ENCODE measurements around the gene WLS.
"Not testable (repeated sequence)": the region's sequence is repeated elsewhere in the genome, so short reads cannot be mapped to it uniquely, and the experiment has no call there.

The WLS gene

GRCh38 chr1:68232289-68233148, at the start of gene WLS:
WLS (minus strand) TSS chr1:68232523; CDS start chr1:68232299, 224 bp downstream.
- ATAC-seq (no peak), DNase-seq (peak; percentile 6)

- DNase-seq (no peak), ATAC-seq (no peak)
Measured at GRCh38 chr1:68280286-68280685, 48.0 kb upstream of the WLS start.

- no peak for DNase-seq
- ATAC-seq, result no peak
Measured at GRCh38 chr1:68279846-68280245, 47.5 kb upstream of the WLS start.

GRCh38 chr1:68278221-68278620, 45.9 kb upstream of the WLS start:
- ATAC-seq, result no peak
- no peak for DNase-seq

GRCh38 chr1:68276448-68276847, 44.1 kb upstream of the WLS start:
- ATAC-seq, result no peak
- no peak for DNase-seq

GRCh38 chr1:68273530-68273929, 41.2 kb upstream of the WLS start:
- DNase-seq (no peak), ATAC-seq (no peak)

GRCh38 chr1:68271596-68271995, 39.3 kb upstream of the WLS start:
- ATAC-seq, result no peak
- DNase-seq, result no peak

GRCh38 chr1:68270951-68271350, 38.6 kb upstream of the WLS start:
- no peak for ATAC-seq
- DNase-seq, result no peak

- ATAC-seq (no peak), DNase-seq (no peak)
Measured at GRCh38 chr1:68269637-68270430, 37.5 kb upstream of the WLS start.

GRCh38 chr1:68268896-68269483, 36.7 kb upstream of the WLS start:
- DNase-seq (no peak), ATAC-seq (no peak)

- not testable (repeated sequence) for ATAC-seq, DNase-seq
Measured at GRCh38 chr1:68256824-68257223, 24.5 kb upstream of the WLS start.

- ATAC-seq, result no peak
- DNase-seq, result no peak
Measured at GRCh38 chr1:68255301-68255700, 23.0 kb upstream of the WLS start.

- DNase-seq, result no peak
- no peak for ATAC-seq
Measured at GRCh38 chr1:68254667-68255226, 22.4 kb upstream of the WLS start.

GRCh38 chr1:68237040-68237439, 4.7 kb upstream of the WLS start:
- ATAC-seq (no peak), DNase-seq (no peak)

GRCh38 chr1:68234094-68234493, 1.8 kb upstream of the WLS start:
- no peak for DNase-seq

GRCh38 chr1:68233202-68233601, 879 bp upstream of the WLS start:
- DNase-seq (no peak), ATAC-seq (no peak)

More at GRCh38 chr1:68234094-68234493, 1.8 kb upstream of the WLS start:
- no peak for ATAC-seq

- no peak for ATAC-seq
Measured at GRCh38 chr1:68231627-68232288, 565 bp downstream of the WLS start.

GRCh38 chr1:68230901-68231626, 1.3 kb downstream of the WLS start:
- ATAC-seq (no peak), DNase-seq (no peak)

More at GRCh38 chr1:68231627-68232288, 565 bp downstream of the WLS start:
- DNase-seq, result no peak

GRCh38 chr1:68230484-68230802, 1.9 kb downstream of the WLS start:
- DNase-seq, result no peak

GRCh38 chr1:68229650-68230483, 2.5 kb downstream of the WLS start:
- no peak for ATAC-seq
- DNase-seq, result no peak

More at GRCh38 chr1:68230484-68230802, 1.9 kb downstream of the WLS start:
- ATAC-seq, result no peak
